ENCODE measurements around the gene DNM1.

DNA sequence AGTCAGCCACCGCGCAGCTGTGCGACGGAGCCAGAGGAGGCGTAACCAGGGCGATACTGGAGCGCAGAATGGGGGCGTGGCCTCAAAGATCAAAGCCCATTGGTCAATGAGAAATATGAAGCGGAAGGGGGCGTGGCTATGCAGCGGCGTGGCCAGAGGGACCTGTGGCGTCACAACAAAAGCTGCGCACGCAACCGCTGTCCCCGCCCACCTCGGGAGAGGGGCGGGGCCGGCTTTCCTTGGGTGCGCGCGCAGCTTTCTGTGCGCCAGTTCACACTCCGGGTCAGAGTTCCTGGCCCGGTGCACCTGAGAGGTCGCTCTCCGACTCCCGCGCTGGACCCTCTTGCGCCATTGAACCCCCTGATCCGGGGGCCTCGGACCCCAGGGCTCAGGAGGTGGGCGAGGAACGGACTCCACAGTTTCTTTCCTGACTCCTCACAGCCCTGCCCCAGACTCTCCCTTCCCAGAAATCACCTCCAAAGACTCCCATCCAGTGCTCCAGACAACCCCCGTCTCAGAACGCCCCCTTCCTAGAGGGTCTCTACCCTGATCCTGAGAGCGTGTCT, 72.9 kb downstream of the DNM1 start, which contains the start of gene SWI5:
- TF ChIP-seq, protein P1, sequence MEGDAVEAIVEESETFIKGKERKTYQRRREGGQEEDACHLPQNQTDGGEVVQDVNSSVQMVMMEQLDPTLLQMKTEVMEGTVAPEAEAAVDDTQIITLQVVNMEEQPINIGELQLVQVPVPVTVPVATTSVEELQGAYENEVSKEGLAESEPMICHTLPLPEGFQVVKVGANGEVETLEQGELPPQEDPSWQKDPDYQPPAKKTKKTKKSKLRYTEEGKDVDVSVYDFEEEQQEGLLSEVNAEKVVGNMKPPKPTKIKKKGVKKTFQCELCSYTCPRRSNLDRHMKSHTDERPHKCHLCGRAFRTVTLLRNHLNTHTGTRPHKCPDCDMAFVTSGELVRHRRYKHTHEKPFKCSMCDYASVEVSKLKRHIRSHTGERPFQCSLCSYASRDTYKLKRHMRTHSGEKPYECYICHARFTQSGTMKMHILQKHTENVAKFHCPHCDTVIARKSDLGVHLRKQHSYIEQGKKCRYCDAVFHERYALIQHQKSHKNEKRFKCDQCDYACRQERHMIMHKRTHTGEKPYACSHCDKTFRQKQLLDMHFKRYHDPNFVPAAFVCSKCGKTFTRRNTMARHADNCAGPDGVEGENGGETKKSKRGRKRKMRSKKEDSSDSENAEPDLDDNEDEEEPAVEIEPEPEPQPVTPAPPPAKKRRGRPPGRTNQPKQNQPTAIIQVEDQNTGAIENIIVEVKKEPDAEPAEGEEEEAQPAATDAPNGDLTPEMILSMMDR (IDR thresholded peaks at IDR 0.05; ENCODE audit: poor library complexity), result no peak
- TF ChIP-seq EZH2 (IDR thresholded peaks at IDR 0.05; ENCODE audit: borderline replicate concordance), result no peak
- no peak for TF ChIP-seq EZH2phosphoT487 (IDR thresholded peaks at IDR 0.05; ENCODE audit: low read depth, severe bottlenecking, unreplicated experiment)
